ENCODE measurements around the gene ANXA1. TPM values are rescaled to one million over a fixed set of nuclear protein-coding genes. Genes with fewer than 3 reads are reported as not detected.

The ANXA1 gene
- total RNA-seq, 1 experiment from 2014 or later = 72.0 TPM

- no peaks in the 10 kb centered on the region for H3K9me3 ChIP-seq (ENCODE audit: control insufficient read depth, insufficient read depth, low read depth, low read length)
- no peak overlapping the region for H3K27ac ChIP-seq (ENCODE audit: low read length)
- DNase-seq (ENCODE audit: low read depth, low spot score) = no peak
- BruUV-seq (replicated peaks) = no TSS peak
- POLR2A ChIA-PET = no interaction called here
- H3K4me3 ChIP-seq (ENCODE audit: low read depth in 2 of 2, low read length in 2 of 2) = no peak overlapping the region
- intact Hi-C loops (cut with micrococcal nuclease; ENCODE audit: unreplicated experiment) (no loop called here), in situ Hi-C loops (cut with HindIII; ENCODE audit: low pct_unique_long_range_greater_than_20kb, low sequenced_read_pairs) (no loop called here)
- TF ChIP-seq CTCF (IDR thresholded peaks at IDR 0.05) = no peak
- no peak for TF ChIP-seq TCF7L2 (IDR thresholded peaks at IDR 0.05; ENCODE audit: low read depth, low read length)
- no peak for TF ChIP-seq POLR2AphosphoS5 (IDR thresholded peaks at IDR 0.05; ENCODE audit: low read depth, low read length)
- TF ChIP-seq REST (IDR thresholded peaks at IDR 0.05; ENCODE audit: insufficient read depth in 1 of 2, low read depth in 2 of 2, low read length in 1 of 2) = no peak
- no peak for TF ChIP-seq SIN3A (IDR thresholded peaks at IDR 0.05; ENCODE audit: borderline replicate concordance, insufficient read depth, low read depth, low read length)
- H3K4me1 ChIP-seq (ENCODE audit: control insufficient read depth, insufficient read depth, low read length) = no peaks in the 10 kb centered on the region
- no peaks in the 10 kb centered on the region for H3K27me3 ChIP-seq (ENCODE audit: control insufficient read depth, insufficient read depth, low read length)
- CTCF ChIA-PET = no interaction called here
- no peaks in the 10 kb centered on the region for H3K36me3 ChIP-seq (ENCODE audit: control insufficient read depth, insufficient read depth, low read length)
- no peak for ATAC-seq
Measured at GRCh38 chr9:73116031-73116430, 35.6 kb upstream of the ANXA1 start.

- BruUV-seq (replicated peaks) = no TSS peak
- H3K4me3 ChIP-seq (ENCODE audit: low read depth in 2 of 2, low read length in 2 of 2) = no peak overlapping the region
- no peaks in the 10 kb centered on the region for H3K9me3 ChIP-seq (ENCODE audit: control insufficient read depth, insufficient read depth, low read depth, low read length)
- no peak for DNase-seq (ENCODE audit: low read depth, low spot score)
- intact Hi-C loops (cut with micrococcal nuclease; ENCODE audit: unreplicated experiment) (no loop called here), in situ Hi-C loops (cut with HindIII; ENCODE audit: low pct_unique_long_range_greater_than_20kb, low sequenced_read_pairs) (no loop called here)
- H3K27me3 ChIP-seq (ENCODE audit: control insufficient read depth, insufficient read depth, low read length) = no peaks in the 10 kb centered on the region
- H3K4me1 ChIP-seq (ENCODE audit: control insufficient read depth, insufficient read depth, low read length) = no peaks in the 10 kb centered on the region
- no peak for TF ChIP-seq CTCF (IDR thresholded peaks at IDR 0.05)
- TF ChIP-seq POLR2AphosphoS5 (IDR thresholded peaks at IDR 0.05; ENCODE audit: low read depth, low read length) = no peak
- TF ChIP-seq SIN3A (IDR thresholded peaks at IDR 0.05; ENCODE audit: borderline replicate concordance, insufficient read depth, low read depth, low read length) = no peak
- no peak for TF ChIP-seq REST (IDR thresholded peaks at IDR 0.05; ENCODE audit: insufficient read depth in 1 of 2, low read depth in 2 of 2, low read length in 1 of 2)
- TF ChIP-seq TCF7L2 (IDR thresholded peaks at IDR 0.05; ENCODE audit: low read depth, low read length) = no peak
- ChIA-PET POLR2A (no interaction called here), CTCF (no interaction called here)
- H3K27ac ChIP-seq (ENCODE audit: low read length) = no peak overlapping the region
- ATAC-seq = no peak
- no peaks in the 10 kb centered on the region for H3K36me3 ChIP-seq (ENCODE audit: control insufficient read depth, insufficient read depth, low read length)
Measured at GRCh38 chr9:73116880-73117279, 34.8 kb upstream of the ANXA1 start.

All from Panc1 (cell line).